Stimulated activated CD8-positive, alpha-beta memory T cell treated with anti-CD3 and anti-CD28 coated beads, Interleukin-12 subunit alpha, Interleukin-12 subunit beta, amount 100 ng/mL, for 4 hours (primary cell): ENCODE measurements around the gene KDM2A.
"Not testable (repeated sequence)": the region's sequence is repeated elsewhere in the genome, so short reads cannot be mapped to it uniquely, and the experiment has no call there.

Experiments
- DNase-seq: peaks from one replicate; pipeline ENCODE4 v3.0.0-alpha.2; 2020; ENCODE audit warnings: low read depth

KDM2A gene

GRCh38 chr11:67167719-67168118 is 48.7 kb downstream of the KDM2A start:
- no peak for DNase-seq

GRCh38 chr11:67168911-67169310 is 49.8 kb downstream of the KDM2A start:
- DNase-seq = not testable (repeated sequence)

GRCh38 chr11:67174311-67174710 is 55.2 kb downstream of the KDM2A start:
- DNase-seq = no peak

GRCh38 chr11:67177399-67178281 is 58.6 kb downstream of the KDM2A start:
- DNase-seq = no peak

- no peak for DNase-seq
Measured at GRCh38 chr11:67178421-67178820, 59.4 kb downstream of the KDM2A start.

GRCh38 chr11:67178878-67179277 is 59.8 kb downstream of the KDM2A start:
- DNase-seq = no peak

- no peak for DNase-seq
Measured at GRCh38 chr11:67179892-67180490, 60.9 kb downstream of the KDM2A start.

GRCh38 chr11:67194096-67194495 is 75.0 kb downstream of the KDM2A start:
- DNase-seq = no peak

- DNase-seq = no peak
Measured at GRCh38 chr11:67195971-67196456, 77.0 kb downstream of the KDM2A start.

- no peak for DNase-seq
Measured at GRCh38 chr11:67197606-67198005, 78.5 kb downstream of the KDM2A start.

GRCh38 chr11:67198781-67199180 is 79.7 kb downstream of the KDM2A start:
- not testable (repeated sequence) for DNase-seq

GRCh38 chr11:67199751-67200150 is 80.7 kb downstream of the KDM2A start:
- no peak for DNase-seq

GRCh38 chr11:67202028-67202427 is 83.0 kb downstream of the KDM2A start:
- no peak for DNase-seq

- DNase-seq = no peak
Measured at GRCh38 chr11:67204822-67205221, 85.8 kb downstream of the KDM2A start.

GRCh38 chr11:67209222-67209621 is 90.2 kb downstream of the KDM2A start:
- not testable (repeated sequence) for DNase-seq

- no peak for DNase-seq
Measured at GRCh38 chr11:67211656-67212436, 92.8 kb downstream of the KDM2A start.

- no peak for DNase-seq
Measured at GRCh38 chr11:67213178-67213621, 94.1 kb downstream of the KDM2A start.

- DNase-seq = no peak
Measured at GRCh38 chr11:67227726-67228125, 108.7 kb downstream of the KDM2A start.

GRCh38 chr11:67230406-67230805 is 111.3 kb downstream of the KDM2A start:
- DNase-seq = no peak

GRCh38 chr11:67230886-67231285 is 111.8 kb downstream of the KDM2A start:
- DNase-seq = no peak

GRCh38 chr11:67233584-67234190 is 114.6 kb downstream of the KDM2A start:
- DNase-seq = no peak

GRCh38 chr11:67234571-67234970 is 115.5 kb downstream of the KDM2A start:
- DNase-seq = not testable (repeated sequence)
